Stomach (tissue), 19 donors: ENCODE results near the gene PLEKHD1. TPM values are rescaled to one million over a fixed set of nuclear protein-coding genes. Genes with fewer than 3 reads are reported as not detected.

Experiments used
- DNase-seq, 2 donors: peaks; one replicate each; pipeline versions ENCODE4 v3.0.0 to v3.0.0-alpha.2; 2013 to 2019
- H3K27ac ChIP-seq, 5 donors: fragments of 200-600 bp in 4 of 5; sonication (generic) in 4 of 5; one replicate each; pipeline ENCODE4 v1.5.1; 2013 to 2019; ENCODE audit warnings: mild to moderate bottlenecking in 1 of 5, moderate library complexity in 1 of 5
- H3K27me3 ChIP-seq, 3 donors: fragments of 200-600 bp; sonication (generic); one replicate each; pipeline ENCODE4 v1.5.1; 2017 to 2019; ENCODE audit warnings: mixed run types in 1 of 3
- H3K36me3 ChIP-seq, 4 donors: fragments of 200-600 bp; sonication (generic); 1 replicate in 3 of 4; 2 replicates in 1 of 4; pipeline ENCODE4 v1.5.1; 2016 to 2019
- H3K4me1 ChIP-seq, 4 donors: fragments of 200-600 bp; sonication (generic); one replicate each; pipeline ENCODE4 v1.5.1; 2016 to 2019
- H3K4me3 ChIP-seq, 4 donors: fragments of 200-600 bp; sonication (generic) in 3 of 4; one replicate each; pipeline ENCODE4 v1.5.1; 2016 to 2019; ENCODE audit warnings: mild to moderate bottlenecking in 1 of 4
- H3K9me3 ChIP-seq, 4 donors: fragments of 200-600 bp; sonication (generic); one replicate each; pipeline ENCODE4 v1.5.1; 2016 to 2019
- CTCF ChIP-seq, 7 experiments: fragments of 450-650 bp in 4 of 7; fragments of 200-600 bp in 3 of 7; sonication (generic) in 3 of 7; IDR thresholded peaks; one replicate each; pipeline ENCODE4 v1.5.1; 2016 to 2019; ENCODE audit warnings: antibody characterized with exemption in 7 of 7, control low read depth in 2 of 7, mild to moderate bottlenecking in 1 of 7
- EP300 ChIP-seq: sonication (generic); formaldehyde crosslinking; IDR thresholded peaks from one replicate; pipeline ENCODE4 v1.6.1; 2017; ENCODE audit warnings: antibody characterized with exemption
- POLR2A ChIP-seq, 4 donors: fragments of 450-650 bp; IDR thresholded peaks; one replicate each; pipeline ENCODE4 v1.6.1; 2016; ENCODE audit warnings: antibody characterized with exemption in 4 of 4, control low read depth in 2 of 4, mild to moderate bottlenecking in 1 of 4, moderate library complexity in 1 of 4
- POLR2AphosphoS5 ChIP-seq, 3 donors: sonication (generic); formaldehyde crosslinking; IDR thresholded peaks; one replicate each; pipeline ENCODE4 v1.6.1; 2016; ENCODE audit warnings: antibody characterized with exemption in 3 of 3
- WGBS, 5 donors: extraction: QIAGEN DNeasy Blood & Tissue Kit in 3 of 5; methylation state at CpG; one replicate each; pipeline versions ENCODE4 v1.1.5 to v1.1.7; 2013 to 2018; 5-methylcytosine and 5-hydroxymethylcytosine counted together
- intact Hi-C: fragments of 100-400 bp; cut with DNase I; formaldehyde crosslinking; loops from one replicate; pipeline ENCODE4 v1.15.1; 2023; ENCODE audit warnings: low total_unique reads
- long read RNA-seq, 10 donors: transcript quantifications; one replicate each; lab custom pipeline, GENCODE V29; 2026
- polyA plus RNA-seq, 3 donors: library from polyadenylated mRNA; stranded (reverse); fragments of 200-250 nt; gene quantifications; one replicate each; pipeline ENCODE4 v1.2.3, GENCODE V29; 2013
- total RNA-seq, 5 donors: library from RNA; depleted of rRNA; stranded (reverse); fragments of >200 nt; gene quantifications; one replicate each; pipeline versions ENCODE4 v1.1.0 to v1.2.3, GENCODE V29; 2014 to 2016
- donor health status: healthy with polysubstance abuse.
- donor health status: Bipolar disorder and iron deficiency.
- donor health status: healthy.

The PLEKHD1 gene
- total RNA-seq (under 1 TPM in 1 of 5 donors, not detected in 4; 0.55 TPM), polyA plus RNA-seq (under 1 TPM; 0.08 to 0.15 (median 0.12) TPM)
- long read RNA-seq, donor 1: 0 reads
- long read RNA-seq, donor 2: 0 reads
- long read RNA-seq, donor 3: 0 reads
- long read RNA-seq, donor 4: 0 reads
- long read RNA-seq, donor 5: 0 reads
- long read RNA-seq, donor 6: 0 reads
- long read RNA-seq, donor 7: 0 reads
- long read RNA-seq, donor 8: 0 reads
- long read RNA-seq, donor 9: 0 reads
- long read RNA-seq, donor 10: 0 reads

DNA sequence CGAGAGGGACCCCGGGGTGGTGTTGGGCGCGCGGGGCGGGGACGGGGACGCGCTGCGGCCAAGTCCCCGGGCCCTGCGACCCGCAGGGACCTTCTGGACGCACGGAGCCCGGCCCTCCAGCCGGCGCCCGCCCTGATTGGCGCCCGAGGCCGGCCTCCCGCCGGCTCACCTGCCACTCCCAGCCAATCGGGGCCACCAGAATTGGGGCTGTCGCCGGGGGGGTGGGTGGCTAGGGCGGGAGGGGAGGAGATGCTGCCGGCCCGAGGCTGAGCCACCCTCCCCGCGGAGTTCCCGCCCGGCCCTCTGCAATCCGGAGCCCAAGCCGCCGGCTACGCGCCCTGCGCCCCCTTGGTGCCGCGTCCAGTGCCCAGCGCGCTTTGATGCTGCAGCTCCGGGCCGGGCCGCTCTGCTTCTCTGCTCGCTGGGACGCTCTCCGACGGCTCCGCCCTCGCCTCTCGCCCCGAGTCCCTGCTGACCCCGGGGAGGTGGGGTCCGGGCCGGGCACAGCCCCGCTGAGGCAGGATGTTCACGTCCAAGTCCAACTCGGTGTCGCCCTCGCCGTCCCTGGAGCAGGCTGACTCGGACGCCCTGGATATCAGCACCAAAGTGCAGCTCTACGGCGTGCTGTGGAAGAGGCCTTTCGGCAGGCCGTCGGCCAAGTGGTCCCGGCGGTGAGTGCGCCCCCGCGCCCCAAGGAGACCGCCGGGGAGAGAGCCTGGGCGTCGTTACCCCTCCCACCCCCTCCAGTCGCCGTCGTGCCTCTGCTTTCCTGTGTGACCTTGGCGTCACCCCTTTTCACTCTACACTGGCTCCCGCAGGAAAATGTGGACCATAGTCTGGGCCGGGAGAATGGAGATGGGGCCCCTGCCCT is at the start of gene PLEKHD1:
PLEKHD1 (plus strand) TSS at position 285 of the 871 bp plus-strand sequence; CDS start at position 523, 238 bp downstream.
- Histone ChIP-seq H3K27me3 (peaks cover 5 to 80% (median 38%) of the 10 kb centered on the region in 3 donors), H3K4me3 (peak within 1 kb of the TSS; percentile 40 to 61 (median 44)), H3K27ac (no peak within 1 kb of the TSS), H3K9me3 (no peaks in the 10 kb centered on the region), H3K4me1 (peaks cover 17 to 20% (median 18%) of the 10 kb centered on the region in 4 donors), H3K36me3 (no peaks in the 10 kb centered on the region)
- peak; percentile 32 to 38 for DNase-seq
- TF ChIP-seq POLR2AphosphoS5 (IDR thresholded peaks at IDR 0.05) (no peak), POLR2A (IDR thresholded peaks at IDR 0.05) (no peak), CTCF (IDR thresholded peaks at IDR 0.05) (no peak)
- 2 to 9% (median 4%) methylated on average over 29 to 86 of the region's 86 CpGs for WGBS, 5 donors
- intact Hi-C loops: no loop called here

DNA sequence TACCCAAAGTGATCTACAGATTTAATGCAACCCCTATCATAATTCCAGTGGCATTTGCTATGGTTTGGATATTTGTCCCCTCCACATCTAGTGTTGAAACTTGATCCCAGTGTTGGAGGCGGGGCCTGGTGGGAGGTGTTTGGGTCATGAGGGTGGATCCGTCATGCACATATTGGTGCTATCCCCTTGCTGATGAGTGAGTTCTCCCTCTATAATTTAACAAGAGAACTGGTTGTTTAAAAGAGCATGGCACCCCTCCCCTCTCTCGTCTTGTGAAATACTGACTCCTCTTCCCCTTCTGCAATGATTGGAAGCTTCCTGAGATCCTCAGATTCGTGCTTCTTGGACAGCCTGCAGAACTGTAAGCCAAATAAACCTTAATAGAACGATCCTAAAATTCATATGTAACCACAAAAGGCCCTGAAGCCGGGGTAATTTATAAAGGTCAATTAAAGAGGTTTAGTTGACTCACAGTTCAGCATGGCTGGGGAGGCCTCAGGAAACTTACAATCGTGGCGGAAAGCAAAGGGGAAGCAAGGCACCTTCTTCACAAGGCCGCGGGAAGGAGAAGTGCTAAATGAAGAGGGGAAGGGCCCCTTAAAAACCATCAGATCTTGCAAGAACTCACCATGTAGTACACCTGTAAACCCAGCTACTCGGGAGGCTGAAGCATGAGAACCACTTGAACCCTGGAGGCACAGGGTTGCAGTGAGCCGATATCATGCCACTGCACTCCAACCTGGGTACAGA is 44.8 kb upstream of the PLEKHD1 start:
- intact Hi-C loops: no loop called here
- DNase-seq: no peak
- H3K36me3 ChIP-seq: peaks cover 17 to 38% (median 29%) of the 10 kb centered on the region in 4 donors
- H3K27ac ChIP-seq: no peak overlapping the region
- no peak overlapping the region for H3K4me3 ChIP-seq
- 85 to 94% (median 92%) methylated on average over 12 of the region's 12 CpGs for WGBS, 5 donors
- no peaks in the 10 kb centered on the region for H3K4me1 ChIP-seq
- H3K9me3 ChIP-seq: no peaks in the 10 kb centered on the region
- no peaks in the 10 kb centered on the region for H3K27me3 ChIP-seq
- no peak for TF ChIP-seq EP300
- no peak for TF ChIP-seq POLR2A (IDR thresholded peaks at IDR 0.05)
- no peak for TF ChIP-seq CTCF (IDR thresholded peaks at IDR 0.05)

DNA sequence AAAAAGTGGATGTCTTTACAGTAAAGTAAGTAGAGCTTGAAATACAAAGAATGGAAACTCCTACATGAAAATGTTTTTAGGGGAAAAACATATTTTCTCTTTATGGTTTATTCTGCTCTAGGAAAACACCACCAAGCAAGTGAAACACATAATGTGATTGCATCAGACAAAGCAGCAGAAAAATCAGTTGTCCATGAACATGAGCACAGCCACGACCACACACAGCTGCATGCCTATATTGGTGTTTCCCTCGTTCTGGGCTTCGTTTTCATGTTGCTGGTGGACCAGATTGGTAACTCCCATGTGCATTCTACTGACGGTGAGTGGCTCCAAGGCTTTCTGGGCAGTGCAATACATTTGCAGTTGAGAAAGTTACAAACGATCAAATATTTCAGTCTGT is 42.6 kb upstream of the PLEKHD1 start:
- intact Hi-C loops: no loop called here

More for the DNA sequence above, 42.6 kb upstream of the PLEKHD1 start:
- Histone ChIP-seq H3K4me1 (no peaks in the 10 kb centered on the region), H3K36me3 (peaks cover 17 to 38% (median 36%) of the 10 kb centered on the region in 4 donors), H3K27me3 (no peaks in the 10 kb centered on the region), H3K27ac (no peak overlapping the region), H3K4me3 (no peak overlapping the region), H3K9me3 (no peaks in the 10 kb centered on the region)
- WGBS, 5 donors: 86 to 94% (median 93%) methylated on average over 5 of the region's 5 CpGs
- TF ChIP-seq EP300: no peak
- TF ChIP-seq POLR2AphosphoS5 (IDR thresholded peaks at IDR 0.05): no peak
- no peak for TF ChIP-seq POLR2A (IDR thresholded peaks at IDR 0.05)
- no peak for TF ChIP-seq CTCF (IDR thresholded peaks at IDR 0.05)
- DNase-seq: no peak
